Esophagus squamous epithelium (tissue), 4 donors: ENCODE data around the gene SHISA6.

Experiments
- POLR2A ChIP-seq, 4 donors: fragments of 450-650 bp; IDR thresholded peaks; one replicate each; pipeline ENCODE4 v1.6.1; 2017; ENCODE audit warnings: antibody characterized with exemption in 4 of 4, mild to moderate bottlenecking in 4 of 4, moderate library complexity in 3 of 4
- TF ChIP-seq, protein P1 (sequence below), 6 experiments: fragments of 450-650 bp in 4 of 6; fragments of 200-600 bp in 2 of 6; sonication (generic) in 2 of 6; IDR thresholded peaks; one replicate each; pipeline ENCODE4 v1.5.1; 2016 to 2019; ENCODE audit warnings: antibody characterized with exemption in 6 of 6, mild to moderate bottlenecking in 4 of 6, moderate library complexity in 4 of 6

DNA sequence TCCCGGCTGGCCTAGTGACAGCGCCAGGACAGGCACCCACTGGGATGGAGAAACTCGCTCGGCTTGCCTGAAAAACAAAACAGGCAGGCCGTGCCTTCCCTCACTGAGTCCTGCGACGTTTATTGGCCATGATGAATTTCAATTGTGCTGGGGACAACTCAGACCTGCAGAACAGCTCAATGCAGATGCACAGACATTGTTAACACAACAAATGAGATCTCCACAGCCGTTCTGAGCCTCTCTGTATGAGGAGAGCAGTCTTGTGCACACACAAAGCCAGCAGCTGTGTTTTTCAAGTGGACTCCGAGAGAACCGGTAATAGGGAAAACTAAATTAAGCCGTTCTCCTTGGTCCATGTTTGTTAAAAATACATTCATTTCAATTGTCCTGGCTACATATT, 15.9 kb downstream of the SHISA6 start:
- TF ChIP-seq, protein P1, sequence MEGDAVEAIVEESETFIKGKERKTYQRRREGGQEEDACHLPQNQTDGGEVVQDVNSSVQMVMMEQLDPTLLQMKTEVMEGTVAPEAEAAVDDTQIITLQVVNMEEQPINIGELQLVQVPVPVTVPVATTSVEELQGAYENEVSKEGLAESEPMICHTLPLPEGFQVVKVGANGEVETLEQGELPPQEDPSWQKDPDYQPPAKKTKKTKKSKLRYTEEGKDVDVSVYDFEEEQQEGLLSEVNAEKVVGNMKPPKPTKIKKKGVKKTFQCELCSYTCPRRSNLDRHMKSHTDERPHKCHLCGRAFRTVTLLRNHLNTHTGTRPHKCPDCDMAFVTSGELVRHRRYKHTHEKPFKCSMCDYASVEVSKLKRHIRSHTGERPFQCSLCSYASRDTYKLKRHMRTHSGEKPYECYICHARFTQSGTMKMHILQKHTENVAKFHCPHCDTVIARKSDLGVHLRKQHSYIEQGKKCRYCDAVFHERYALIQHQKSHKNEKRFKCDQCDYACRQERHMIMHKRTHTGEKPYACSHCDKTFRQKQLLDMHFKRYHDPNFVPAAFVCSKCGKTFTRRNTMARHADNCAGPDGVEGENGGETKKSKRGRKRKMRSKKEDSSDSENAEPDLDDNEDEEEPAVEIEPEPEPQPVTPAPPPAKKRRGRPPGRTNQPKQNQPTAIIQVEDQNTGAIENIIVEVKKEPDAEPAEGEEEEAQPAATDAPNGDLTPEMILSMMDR (IDR thresholded peaks at IDR 0.05), result no peak
- no peak for TF ChIP-seq POLR2A (IDR thresholded peaks at IDR 0.05)
